ENCODE data around the gene PSMD6.

Gene PSMD6

GRCh38 chr3:64055076-64055475, 31.8 kb upstream of the PSMD6 start:
- no peak for DNase-seq (ENCODE audit: low spot score)
- TF ChIP-seq CTCF (IDR thresholded peaks at IDR 0.05; ENCODE audit: extremely low read depth, insufficient read depth, missing control alignments): no peak
- in situ Hi-C loops (cut with MboI; ENCODE audit: low pct_unique_long_range_greater_than_20kb, low sequenced_read_pairs, unreplicated experiment): no loop called here

- in situ Hi-C loops (cut with MboI; ENCODE audit: low pct_unique_long_range_greater_than_20kb, low sequenced_read_pairs, unreplicated experiment): no loop called here
- no peak for TF ChIP-seq CTCF (IDR thresholded peaks at IDR 0.05; ENCODE audit: extremely low read depth, insufficient read depth, missing control alignments)
Measured at GRCh38 chr3:64054488-64054887, 31.2 kb upstream of the PSMD6 start.

GRCh38 chr3:64053581-64053980, 30.3 kb upstream of the PSMD6 start:
- no peak for DNase-seq (ENCODE audit: low spot score)
- TF ChIP-seq CTCF (IDR thresholded peaks at IDR 0.05; ENCODE audit: extremely low read depth, insufficient read depth, missing control alignments): no peak
- in situ Hi-C loops (cut with MboI; ENCODE audit: low pct_unique_long_range_greater_than_20kb, low sequenced_read_pairs, unreplicated experiment): no loop called here

More at GRCh38 chr3:64054488-64054887, 31.2 kb upstream of the PSMD6 start:
- no peak for DNase-seq (ENCODE audit: low spot score)

GRCh38 chr3:64053117-64053516, 29.8 kb upstream of the PSMD6 start:
- in situ Hi-C loops (cut with MboI; ENCODE audit: low pct_unique_long_range_greater_than_20kb, low sequenced_read_pairs, unreplicated experiment): no loop called here
- TF ChIP-seq CTCF (IDR thresholded peaks at IDR 0.05; ENCODE audit: extremely low read depth, insufficient read depth, missing control alignments): no peak
- no peak for DNase-seq (ENCODE audit: low spot score)

- DNase-seq (ENCODE audit: low spot score): no peak
- in situ Hi-C loops (cut with MboI; ENCODE audit: low pct_unique_long_range_greater_than_20kb, low sequenced_read_pairs, unreplicated experiment): loop anchor here (25.0 kb wide), 1 partner anchor 337 kb away; no protein-coding TSS in a partner anchor
- TF ChIP-seq CTCF (IDR thresholded peaks at IDR 0.05; ENCODE audit: extremely low read depth, insufficient read depth, missing control alignments): no peak
Measured at GRCh38 chr3:64049832-64050231, 26.5 kb upstream of the PSMD6 start.

GRCh38 chr3:64049136-64049535, 25.8 kb upstream of the PSMD6 start:
- in situ Hi-C loops (cut with MboI; ENCODE audit: low pct_unique_long_range_greater_than_20kb, low sequenced_read_pairs, unreplicated experiment): loop anchor here (25.0 kb wide), 1 partner anchor 338 kb away; no protein-coding TSS in a partner anchor
- DNase-seq (ENCODE audit: low spot score): no peak

More at GRCh38 chr3:64049136-64049535, 25.8 kb upstream of the PSMD6 start:
- no peak for TF ChIP-seq CTCF (IDR thresholded peaks at IDR 0.05; ENCODE audit: extremely low read depth, insufficient read depth, missing control alignments)

Measured in GM13977 (cell line).